Esophagus squamous epithelium (tissue), 4 donors: Measurements from ENCODE around the gene CENPO.

Experiments
- POLR2A ChIP-seq, 4 donors: fragments of 450-650 bp; IDR thresholded peaks; one replicate each; pipeline ENCODE4 v1.6.1; 2017; ENCODE audit warnings: antibody characterized with exemption in 4 of 4, mild to moderate bottlenecking in 4 of 4, moderate library complexity in 3 of 4
- TF ChIP-seq, protein P1 (sequence below), 6 experiments: fragments of 450-650 bp in 4 of 6; fragments of 200-600 bp in 2 of 6; sonication (generic) in 2 of 6; IDR thresholded peaks; one replicate each; pipeline ENCODE4 v1.5.1; 2016 to 2019; ENCODE audit warnings: antibody characterized with exemption in 6 of 6, mild to moderate bottlenecking in 4 of 6, moderate library complexity in 4 of 6

DNA sequence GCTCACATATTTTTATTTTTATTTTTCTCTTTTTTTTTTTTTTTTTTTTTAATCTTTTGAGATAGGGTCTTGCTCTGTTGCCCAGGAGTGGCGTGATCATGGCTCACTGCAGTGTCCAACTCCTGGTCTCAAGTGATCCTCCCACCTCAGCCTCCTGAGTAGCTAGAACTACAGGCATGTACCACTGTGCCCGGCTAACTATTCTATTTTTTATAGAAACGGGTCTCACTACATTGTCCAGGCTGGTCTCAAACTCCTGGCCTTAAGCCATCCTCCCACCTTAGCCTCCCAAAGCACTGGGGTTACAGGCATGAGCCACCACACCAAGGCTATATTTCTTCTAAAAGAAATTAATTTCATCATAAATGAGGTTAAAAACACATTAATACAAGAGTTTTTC lies 45.9 kb upstream of the CENPO start:
- TF ChIP-seq, protein P1, sequence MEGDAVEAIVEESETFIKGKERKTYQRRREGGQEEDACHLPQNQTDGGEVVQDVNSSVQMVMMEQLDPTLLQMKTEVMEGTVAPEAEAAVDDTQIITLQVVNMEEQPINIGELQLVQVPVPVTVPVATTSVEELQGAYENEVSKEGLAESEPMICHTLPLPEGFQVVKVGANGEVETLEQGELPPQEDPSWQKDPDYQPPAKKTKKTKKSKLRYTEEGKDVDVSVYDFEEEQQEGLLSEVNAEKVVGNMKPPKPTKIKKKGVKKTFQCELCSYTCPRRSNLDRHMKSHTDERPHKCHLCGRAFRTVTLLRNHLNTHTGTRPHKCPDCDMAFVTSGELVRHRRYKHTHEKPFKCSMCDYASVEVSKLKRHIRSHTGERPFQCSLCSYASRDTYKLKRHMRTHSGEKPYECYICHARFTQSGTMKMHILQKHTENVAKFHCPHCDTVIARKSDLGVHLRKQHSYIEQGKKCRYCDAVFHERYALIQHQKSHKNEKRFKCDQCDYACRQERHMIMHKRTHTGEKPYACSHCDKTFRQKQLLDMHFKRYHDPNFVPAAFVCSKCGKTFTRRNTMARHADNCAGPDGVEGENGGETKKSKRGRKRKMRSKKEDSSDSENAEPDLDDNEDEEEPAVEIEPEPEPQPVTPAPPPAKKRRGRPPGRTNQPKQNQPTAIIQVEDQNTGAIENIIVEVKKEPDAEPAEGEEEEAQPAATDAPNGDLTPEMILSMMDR (IDR thresholded peaks at IDR 0.05) = no peak
- TF ChIP-seq POLR2A (IDR thresholded peaks at IDR 0.05) = no peak
